Vagina (tissue), 2 donors: Measurements from ENCODE around the gene IL6ST.
"Not testable (repeated sequence)": the region's sequence is repeated elsewhere in the genome, so short reads cannot be mapped to it uniquely, and the experiment has no call there.

Source experiments
- CTCF ChIP-seq, 3 experiments: fragments of 450-650 bp in 2 of 3; fragments of 200-600 bp in 1 of 3; sonication (generic) in 1 of 3; IDR thresholded peaks; one replicate each; pipeline ENCODE4 v1.5.1; 2017 to 2019; ENCODE audit warnings: antibody characterized with exemption in 3 of 3, mild to moderate bottlenecking in 2 of 3, moderate library complexity in 2 of 3
- POLR2A ChIP-seq, 2 donors: fragments of 450-650 bp; IDR thresholded peaks; one replicate each; pipeline ENCODE4 v1.6.1; 2017; ENCODE audit warnings: antibody characterized with exemption in 2 of 2, mild to moderate bottlenecking in 2 of 2, moderate library complexity in 2 of 2
- POLR2AphosphoS5 ChIP-seq, 2 donors: sonication (generic); formaldehyde crosslinking; IDR thresholded peaks; one replicate each; pipeline ENCODE4 v1.9.0; 2017; ENCODE audit warnings: antibody characterized with exemption in 2 of 2, mild to moderate bottlenecking in 2 of 2, low read depth in 1 of 2; ENCODE audit not compliant: insufficient read depth in 1 of 2

- not testable (repeated sequence) for TF ChIP-seq CTCF (IDR thresholded peaks at IDR 0.05); POLR2AphosphoS5 (IDR thresholded peaks at IDR 0.05; ENCODE audit: insufficient read depth in 1 of 2, low read depth in 1 of 2); POLR2A (IDR thresholded peaks at IDR 0.05)
Observed at GRCh38 chr5:55988428-55988827, 6.3 kb downstream of the IL6ST start.
